ENCODE results near the gene CLDN3.
"Not testable (repeated sequence)": the region's sequence is repeated elsewhere in the genome, so short reads cannot be mapped to it uniquely, and the experiment has no call there.

CLDN3 gene, protein sequence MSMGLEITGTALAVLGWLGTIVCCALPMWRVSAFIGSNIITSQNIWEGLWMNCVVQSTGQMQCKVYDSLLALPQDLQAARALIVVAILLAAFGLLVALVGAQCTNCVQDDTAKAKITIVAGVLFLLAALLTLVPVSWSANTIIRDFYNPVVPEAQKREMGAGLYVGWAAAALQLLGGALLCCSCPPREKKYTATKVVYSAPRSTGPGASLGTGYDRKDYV

DNA sequence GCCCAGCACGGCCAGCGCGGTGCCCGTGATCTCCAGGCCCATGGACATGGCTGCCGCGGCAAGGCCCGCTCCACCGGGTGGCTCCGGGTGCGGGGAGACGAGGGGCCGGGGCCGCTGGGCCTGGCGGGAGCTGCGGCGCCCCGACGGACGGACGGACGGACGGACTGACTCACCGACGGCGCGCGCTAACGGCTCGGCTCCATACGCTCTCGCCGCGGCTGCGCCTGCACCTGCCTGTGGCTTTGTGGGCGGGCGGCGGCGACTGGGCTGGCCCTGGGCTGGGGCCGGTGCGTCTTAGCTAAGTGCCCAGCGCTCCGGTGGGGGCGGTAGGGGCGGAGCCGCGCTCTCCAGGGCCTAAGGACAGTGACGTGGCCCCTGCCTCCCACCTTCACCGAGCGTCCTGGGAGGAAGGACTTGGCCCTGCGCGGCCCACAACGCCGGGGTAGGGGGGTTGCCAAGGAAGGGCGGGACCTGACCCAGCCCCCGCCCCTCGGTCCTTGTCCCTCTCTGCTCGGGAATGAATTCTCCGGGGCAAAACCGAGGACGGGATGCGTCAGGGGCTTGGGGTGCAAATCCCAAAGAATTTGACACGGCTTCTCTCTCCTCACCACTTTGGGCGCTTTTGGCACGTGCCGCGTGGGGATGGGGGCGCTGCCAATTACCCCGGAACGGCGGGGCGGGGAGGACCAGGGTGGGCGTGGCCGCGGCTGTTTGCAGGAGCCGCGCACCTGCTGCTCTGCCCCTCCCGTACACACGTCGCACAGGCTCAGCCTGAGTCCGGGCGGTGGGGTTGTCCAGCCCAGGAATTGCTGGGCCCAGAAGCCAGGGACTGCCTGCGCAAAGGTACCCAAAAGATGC is at the start of gene CLDN3:
Gene CLDN3, minus strand, starts transcription at position 269 of the 858 bp plus-strand sequence. Its CDS starts 221 bp downstream, at position 48.
- DNase-seq = peak; percentile 90

DNA sequence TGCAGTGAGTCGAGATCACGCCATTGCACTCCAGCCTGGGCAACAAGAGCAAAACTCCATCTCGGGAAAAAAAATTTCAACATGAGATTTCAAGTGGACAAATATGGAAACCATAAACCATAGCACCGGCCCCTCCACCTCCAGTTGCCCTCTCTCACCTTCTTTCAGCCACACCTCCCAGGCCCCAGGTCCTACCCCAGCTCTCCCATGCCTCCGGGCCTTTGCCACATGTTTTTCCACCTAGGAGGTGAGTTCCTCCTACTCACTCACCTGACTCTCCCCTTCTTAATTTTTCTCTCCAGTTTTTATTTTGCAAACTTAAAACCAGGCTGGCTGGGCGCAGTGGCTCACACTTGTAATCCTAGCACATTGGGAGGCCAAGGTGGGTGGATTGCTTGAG is 47.1 kb upstream of the CLDN3 start:
- DNase-seq = no peak

DNA sequence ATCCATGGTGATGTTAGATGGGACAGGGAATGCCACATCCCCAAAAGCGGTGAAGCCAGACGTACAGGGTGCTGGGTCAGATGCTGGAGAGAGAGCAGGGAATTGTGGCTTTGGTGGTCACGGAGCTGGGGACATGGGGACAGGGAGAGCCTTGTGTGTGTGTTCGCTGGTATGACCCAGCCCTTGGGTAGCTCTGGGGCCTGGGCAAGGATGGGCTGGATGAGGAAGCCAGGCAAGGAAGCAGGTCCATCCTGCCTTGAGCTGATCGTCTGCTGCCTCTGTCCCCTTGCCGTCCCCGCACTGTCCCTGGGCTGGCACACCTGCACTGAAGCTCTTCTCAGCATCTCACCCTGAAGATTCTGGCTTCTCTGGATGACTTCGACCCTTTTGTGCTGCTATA is 45.4 kb upstream of the CLDN3 start:
- DNase-seq = no peak

DNA sequence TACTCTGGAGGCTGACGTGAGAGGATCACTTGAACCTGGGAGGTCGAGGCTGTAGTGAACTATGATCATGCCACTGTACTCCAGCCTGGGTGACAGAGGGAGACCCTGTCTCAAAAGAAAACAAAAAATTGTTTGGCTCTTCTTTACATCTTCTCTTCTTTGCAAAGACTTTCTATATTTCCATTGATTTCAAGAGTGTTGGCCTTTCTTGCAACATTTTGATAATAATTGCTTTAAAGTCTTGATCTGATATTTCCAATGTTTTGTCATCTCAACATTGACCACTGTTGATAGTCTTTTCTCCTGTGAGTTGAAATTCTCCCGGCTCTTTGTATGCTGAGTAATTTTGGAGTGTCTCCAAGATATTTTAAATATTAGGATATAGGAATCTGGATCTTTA is 42.9 kb upstream of the CLDN3 start:
- DNase-seq = no peak

DNA sequence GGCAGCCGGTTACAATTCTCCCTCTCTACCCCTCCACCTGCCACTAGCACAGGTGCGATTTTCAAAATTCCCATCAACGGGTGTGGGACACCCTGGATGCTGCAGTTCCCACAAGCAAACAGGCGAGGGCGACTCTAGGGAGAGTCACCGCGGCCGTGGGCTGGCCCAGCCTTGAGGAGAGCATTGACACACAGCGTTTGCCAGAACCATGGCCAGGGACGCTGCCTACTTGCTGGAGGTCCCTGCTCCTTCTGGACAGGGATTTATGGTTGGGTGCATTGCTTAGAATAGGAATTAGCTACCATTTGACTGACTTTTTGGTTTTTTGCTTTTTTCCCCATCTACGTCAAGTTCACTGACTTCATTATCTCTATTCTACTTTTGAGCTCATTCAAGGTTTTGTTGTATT is 41.7 kb upstream of the CLDN3 start:
- DNase-seq = peak; percentile 56

DNA sequence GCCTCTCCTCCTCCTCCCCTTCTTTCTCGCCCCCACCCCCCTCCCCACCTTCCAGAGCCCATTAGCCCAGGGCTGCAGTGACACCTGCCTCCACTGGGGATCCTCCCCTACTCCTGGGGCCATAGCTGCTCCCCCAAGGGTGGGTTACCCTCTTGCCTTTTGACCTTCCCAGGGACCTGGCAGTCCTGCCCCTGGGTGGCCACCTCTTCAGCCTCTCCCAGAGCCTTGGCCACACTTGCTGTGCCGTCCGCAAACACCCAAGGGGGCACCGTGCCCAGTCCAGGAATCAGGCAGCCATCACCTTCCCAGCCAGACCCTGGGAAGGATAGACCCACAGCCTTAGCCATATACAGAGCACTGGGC is 40.9 kb upstream of the CLDN3 start:
- DNase-seq = no peak

DNA sequence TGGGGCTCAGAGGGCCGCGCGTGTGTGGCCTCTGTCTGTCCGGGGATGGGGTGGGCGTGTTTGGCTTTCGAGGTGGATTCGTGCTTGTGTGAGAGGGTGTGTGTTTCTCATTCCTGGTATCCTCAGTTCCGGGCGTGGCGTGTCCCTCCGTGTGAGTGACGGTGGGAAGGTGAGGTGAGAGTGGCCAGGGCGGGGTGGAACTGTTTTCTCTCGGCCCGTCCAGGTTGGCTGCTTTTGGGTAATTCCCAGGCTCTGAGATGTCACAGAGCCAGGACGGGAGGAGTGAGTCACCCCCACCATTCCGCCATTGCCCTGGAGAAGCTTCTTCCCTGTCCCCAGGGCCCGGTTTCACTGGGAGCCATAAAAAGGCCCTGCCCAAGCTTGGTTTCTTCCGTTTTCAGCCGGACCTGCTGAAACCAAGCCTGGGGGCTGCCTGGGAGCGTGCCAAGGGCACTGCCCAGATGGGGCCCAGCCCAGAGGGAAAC is 39.4 kb upstream of the CLDN3 start:
- no peak for DNase-seq

DNA sequence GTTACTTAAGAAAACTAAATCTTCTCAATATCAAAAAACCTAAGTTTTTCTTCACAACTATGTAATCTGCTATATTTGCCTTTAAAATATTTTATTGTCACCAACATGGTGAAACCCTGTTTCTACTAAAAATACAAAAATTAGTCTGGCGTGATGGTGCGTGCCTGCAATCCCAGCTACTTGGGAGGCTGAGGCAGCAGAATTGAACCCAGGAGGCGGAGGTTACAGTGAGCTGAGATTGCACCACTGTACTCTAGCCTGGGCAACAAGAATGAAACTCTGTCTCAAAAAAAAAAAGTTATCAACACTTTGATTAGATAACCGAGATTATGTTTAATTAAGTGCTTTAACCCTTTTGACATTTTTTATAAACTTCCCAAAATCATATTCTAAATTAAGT is 32.4 kb upstream of the CLDN3 start:
- DNase-seq = no peak

DNA sequence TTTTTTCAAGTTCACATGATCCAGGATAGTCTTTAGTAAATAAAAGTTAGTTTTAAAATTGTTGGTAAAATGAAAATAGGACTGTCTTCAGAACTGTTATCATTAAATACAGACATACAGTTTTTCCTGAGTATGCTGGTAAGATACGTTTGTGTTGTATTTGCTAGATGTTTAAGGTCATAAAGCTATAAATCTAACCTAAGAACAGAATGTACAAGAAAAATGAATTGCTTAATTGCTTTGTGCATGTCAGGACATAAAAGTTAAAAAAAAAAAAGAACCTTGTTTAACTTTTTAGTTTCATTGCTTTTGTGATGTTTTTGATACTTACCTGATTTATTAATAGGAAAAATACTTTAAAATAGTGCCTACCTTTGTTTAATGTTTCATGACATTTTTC is 31.5 kb upstream of the CLDN3 start:
- DNase-seq = no peak

DNA sequence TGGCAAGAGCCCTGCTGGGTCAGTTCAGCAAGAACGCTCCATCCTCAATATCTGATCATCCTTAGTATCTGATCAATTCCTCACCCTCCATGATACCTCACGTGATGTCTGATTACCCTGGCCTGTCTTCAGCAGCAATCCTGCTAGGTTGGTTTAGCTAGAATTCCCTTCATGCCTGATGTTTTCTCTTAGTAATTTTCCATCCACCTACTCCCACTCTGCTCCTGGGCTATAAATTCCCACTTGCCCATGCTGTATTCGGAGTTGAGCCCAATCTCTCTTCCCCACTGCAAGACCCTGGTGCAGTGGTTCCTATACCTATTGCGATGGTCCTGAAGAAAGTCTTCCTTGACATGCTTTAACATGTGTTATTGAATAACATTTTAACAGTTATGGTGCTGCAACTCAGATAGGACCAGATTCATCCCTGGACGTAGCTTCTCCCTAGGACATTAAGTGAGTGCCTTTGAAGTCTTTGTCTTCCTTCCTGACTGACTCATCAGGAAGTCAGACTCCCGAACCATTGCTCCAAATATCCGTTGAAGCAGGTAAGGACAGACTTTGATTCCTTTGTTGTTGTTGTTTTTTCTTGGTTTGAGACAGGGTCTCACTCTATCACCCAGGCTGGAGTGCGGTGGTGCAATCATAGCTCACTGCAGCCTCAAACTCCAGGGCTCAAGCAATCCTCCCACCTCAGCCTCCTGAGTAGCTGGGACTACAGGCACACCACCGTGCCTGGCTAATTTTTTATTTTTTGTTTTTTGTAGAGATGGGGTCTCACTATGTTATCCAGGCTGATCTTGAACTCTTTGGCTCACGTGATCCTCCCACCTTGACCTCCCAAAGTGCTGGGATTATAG is 29.4 kb upstream of the CLDN3 start:
- no peak for DNase-seq

DNA sequence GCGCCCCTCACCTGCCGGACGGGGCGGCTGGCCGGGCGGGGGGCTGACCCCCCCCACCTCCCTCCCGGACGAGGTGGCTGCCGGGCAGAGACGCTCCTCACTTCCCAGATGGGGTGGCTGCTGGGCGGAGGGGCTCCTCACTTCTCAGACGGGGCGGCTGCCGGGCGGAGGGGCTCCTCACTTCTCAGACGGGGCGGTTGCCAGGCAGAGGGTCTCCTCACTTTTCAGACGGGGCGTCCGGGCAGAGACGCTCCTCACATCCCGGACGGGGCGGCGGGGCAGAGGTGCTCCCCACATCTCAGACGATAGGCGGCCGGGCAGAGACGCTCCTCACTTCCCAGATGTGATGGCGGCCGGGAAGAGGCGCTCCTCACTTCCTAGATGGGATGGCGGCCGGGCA is 27.1 kb upstream of the CLDN3 start:
- not testable (repeated sequence) for DNase-seq

DNA sequence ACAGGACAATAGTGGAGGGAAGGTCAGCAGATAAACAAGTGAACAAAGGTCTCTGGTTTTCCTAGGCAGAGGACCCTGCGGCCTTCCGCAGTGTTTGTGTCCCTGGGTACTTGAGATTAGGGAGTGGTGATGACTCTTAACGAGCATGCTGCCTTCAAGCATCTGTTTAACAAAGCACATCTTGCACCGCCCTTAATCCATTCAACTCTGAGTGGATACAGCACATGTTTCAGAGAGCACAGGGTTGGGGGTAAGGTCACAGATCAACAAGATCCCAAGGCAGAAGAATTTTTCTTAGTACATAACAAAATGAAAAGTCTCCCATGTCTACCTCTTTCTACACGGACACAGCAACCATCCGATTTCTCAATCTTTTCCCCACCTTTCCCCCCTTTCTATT is 26.6 kb upstream of the CLDN3 start:
- not testable (repeated sequence) for DNase-seq

DNA sequence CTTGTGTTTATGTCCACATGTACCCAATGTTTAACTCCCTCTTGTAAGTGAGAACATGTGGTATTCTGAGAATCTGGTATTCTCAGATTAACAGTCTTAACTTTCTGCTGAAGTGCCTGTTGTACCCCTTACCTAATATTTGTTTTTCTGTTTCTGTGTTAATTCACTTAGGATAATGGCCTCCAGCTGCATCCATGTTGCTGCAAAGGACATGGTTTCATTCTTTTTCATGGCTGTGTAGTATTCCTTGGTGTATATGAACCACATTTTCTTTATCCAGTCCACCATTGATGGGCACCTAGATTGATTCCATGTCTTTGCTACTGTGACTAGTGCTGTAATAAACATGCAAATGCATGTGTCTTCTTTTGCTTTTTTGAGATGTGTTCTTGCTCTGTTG is 25.1 kb upstream of the CLDN3 start:
- not testable (repeated sequence) for DNase-seq

DNA sequence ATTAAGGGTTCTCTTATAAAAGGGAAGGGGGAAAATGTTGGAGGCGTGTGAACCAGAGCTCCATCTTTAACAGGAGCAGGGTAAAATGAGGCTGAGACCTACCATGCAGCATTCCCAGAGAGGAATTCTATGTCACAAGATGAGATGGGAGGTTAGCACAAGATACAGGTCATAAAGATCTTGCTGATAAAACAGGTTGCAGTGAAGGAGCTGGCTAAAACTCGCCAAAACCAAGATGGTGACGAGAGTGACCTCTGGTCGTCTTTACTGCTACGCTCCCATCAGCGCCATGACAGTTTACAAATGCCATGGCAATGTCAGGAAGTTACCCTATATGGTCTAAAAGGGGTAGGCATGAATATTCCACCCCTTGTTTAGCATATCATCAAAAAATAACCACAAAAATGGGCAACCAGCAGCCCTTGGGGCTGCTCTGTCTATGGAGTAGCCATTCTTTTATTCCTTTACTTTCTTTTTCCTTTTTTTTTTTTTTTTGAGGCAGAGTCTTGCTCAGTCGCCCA is 21.2 kb upstream of the CLDN3 start:
- not testable (repeated sequence) for DNase-seq

DNA sequence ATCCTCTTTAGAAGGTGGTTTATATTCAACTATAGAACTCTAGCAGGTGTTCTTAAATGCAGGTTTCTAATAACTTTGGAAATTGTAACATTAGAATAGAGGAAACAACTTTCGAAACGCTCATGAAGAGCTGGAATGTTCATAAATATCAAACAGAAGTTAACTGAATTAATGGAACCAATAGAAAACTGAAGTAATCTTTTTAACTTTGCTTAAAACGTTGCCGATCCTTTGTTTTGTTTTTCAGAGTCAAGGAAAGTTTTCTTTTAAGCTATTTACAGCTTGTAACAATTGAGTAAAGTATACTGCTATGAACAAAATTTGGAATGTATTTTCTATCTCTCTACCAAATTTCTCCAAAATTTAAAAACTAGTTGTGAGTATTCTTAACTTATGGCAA is 19.0 kb upstream of the CLDN3 start:
- DNase-seq = no peak

DNA sequence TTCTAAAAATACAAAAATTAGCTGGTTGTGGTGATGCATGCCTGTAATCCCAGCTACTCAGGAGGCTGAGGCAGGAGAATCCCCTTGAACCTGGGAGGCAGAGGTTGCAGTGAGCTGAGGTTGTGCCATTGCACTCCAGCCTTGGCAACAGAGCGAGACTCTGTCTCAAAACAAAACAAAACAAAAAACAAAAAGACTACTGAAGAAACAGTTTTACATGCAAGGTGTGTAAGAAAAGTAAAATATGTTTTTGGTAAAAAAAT is 17.6 kb upstream of the CLDN3 start:
- DNase-seq = not testable (repeated sequence)

DNA sequence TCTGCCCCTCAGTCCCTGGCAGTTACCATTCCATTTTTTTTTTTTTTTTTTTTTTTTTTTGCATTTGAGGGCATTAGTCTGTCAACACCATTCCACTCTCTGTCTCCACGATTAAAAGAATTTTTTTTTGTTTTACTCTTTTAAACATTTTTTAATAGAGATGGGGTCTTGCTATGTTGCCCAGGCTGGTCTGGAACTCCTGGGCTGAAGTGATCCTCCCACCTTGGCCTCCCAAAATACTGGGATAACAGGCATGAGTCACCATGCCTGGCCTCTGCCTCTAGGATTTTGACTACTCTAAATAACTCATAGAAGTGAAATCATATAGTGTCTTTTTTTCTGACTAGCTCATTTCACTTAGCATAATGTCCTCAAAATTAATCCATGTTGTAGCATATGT is 16.5 kb upstream of the CLDN3 start:
- no peak for DNase-seq

DNA sequence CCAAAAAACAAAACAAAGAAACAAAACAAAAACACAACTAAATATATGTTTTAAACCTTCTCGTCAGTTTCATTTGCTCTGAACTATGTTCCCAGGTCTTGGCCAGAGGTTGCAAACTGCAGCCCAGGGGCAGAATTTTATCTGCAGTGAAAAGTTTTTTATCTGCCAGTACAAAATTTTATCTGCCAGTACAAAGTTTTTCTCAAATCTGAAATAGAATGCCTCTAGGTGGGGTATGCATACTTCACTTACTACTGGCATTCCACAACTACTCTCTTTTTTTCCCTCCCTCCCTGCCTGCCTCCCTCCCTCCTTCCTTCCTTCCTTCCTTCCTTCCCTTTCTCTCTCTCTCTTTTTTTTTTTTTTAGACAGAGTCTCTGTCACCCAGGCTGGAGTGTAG is 9.4 kb upstream of the CLDN3 start:
- no peak for DNase-seq

DNA sequence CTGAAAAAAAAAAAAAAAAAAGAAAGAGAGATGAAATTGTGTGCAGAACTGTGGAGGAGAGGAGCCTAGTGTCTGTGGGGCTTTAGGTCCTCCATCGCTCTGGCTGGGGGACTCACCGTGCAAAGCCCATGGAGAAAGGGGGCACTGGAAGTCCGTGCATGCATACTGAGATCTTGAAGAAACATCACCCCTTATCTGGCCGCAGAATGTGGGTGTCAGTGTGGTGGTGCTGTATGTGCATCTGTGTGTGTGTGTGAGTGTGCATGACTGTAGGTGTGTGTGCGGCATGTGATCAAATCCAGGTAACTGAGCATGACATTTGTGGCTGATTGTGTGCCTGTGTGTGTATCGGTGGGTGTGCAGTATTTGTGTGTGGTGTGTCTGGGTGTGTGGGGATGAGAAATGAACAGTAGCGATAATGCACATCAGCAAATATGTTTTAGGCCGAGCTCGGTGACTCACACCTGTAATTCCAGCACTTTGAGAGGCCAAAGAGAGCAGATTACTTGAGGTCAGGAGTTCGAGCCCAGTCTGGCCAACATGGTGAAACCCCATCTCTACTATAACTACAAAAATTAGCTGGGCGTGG is 8.8 kb upstream of the CLDN3 start:
- no peak for DNase-seq

DNA sequence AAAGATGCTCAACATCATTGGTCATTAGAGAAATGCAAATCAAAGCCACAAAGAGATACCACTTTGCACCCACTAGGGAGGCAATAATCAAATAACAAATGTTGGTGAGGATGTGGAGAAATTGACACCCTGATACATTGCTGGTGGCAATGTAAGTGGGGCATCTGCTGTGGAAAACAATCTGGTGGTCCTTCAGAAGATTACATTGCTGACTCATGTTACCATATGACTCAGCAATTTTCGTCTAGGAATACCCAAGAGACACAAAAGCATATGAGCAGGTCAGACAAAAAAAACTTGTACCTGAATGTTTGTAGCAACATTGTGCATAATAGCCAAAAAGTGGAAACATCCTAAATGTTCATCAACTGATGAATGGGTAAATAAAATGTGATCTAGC is 4.9 kb upstream of the CLDN3 start:
- DNase-seq = no peak

DNA sequence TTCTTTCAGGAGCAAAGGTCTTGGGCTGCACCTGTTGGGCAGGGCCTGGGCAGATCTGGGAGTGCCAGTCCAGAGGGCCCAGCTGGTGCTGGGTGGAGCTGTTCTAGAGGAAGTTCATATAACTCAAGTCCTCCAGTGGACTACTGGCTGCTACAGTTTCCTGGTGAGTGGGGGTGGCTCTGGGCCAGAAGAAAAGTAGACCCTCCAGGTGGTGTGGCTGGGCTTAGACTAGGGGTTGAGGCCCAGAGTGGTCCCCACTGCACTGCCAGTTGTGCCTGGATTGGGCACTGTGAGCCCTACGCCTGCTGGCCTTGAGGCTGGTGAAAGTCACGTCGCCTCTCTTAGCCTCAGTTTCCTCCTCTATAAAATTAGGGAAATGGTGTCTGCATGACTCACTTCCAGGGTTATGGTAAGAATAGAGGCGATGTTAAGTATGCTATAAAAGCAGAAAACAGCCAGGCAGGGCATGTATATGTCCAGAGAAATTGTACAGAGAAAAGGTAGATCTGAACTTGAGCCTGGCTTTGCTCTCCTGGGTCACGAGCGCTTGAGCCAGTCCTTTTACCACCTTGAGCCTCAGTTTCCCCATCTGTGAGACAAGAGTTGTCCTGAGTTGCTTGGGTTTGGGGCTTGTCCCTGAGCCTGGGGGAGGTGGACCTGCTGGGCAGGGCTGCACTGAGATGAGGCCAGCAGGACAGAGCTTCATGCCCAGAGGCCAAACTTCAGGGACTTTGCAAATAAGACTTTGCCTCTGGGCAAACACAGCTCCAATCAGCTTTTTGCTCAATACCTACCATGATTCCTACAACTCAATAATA is 3.8 kb upstream of the CLDN3 start:
- no peak for DNase-seq

Measured in NCI-H1105 treated with DMSO at 0.1 percent for 48 hours (cell line).